HL-60 (cell line): ENCODE data around the gene SRMS.

Experiments
- DNase-seq, 2 experiments: peaks; one replicate each; pipeline ENCODE4 v3.0.0-alpha.2; 2010 to 2020; ENCODE audit warnings: low read depth in 1 of 2, low spot score in 1 of 2
- H3K27ac ChIP-seq: fragments of 250-450 bp; sonication (Bioruptor Pico); replicated peaks from 2 replicates; pipeline ENCODE4 v1.5.1; 2020; ENCODE audit warnings: mild to moderate bottlenecking, moderate library complexity
- H3K27me3 ChIP-seq: fragments of 250-450 bp; sonication (Bioruptor Pico); 2 replicates; pipeline ENCODE4 v1.5.1; 2021; ENCODE audit warnings: mild to moderate bottlenecking, moderate library complexity; ENCODE audit not compliant: insufficient read depth, poor library complexity, severe bottlenecking
- H3K4me3 ChIP-seq: replicated peaks from 2 replicates; pipeline ENCODE4 v1.5.1; 2011; ENCODE audit warnings: mild to moderate bottlenecking, control low read depth, low read length; ENCODE audit not compliant: insufficient read depth
- CTCF ChIP-seq: IDR thresholded peaks from one replicate; pipeline ENCODE4 v1.5.1; 2011; ENCODE audit warnings: low read length, control low read depth, inconsistent platforms; ENCODE audit not compliant: insufficient read depth
- GABPA ChIP-seq: IDR thresholded peaks from 2 replicates; pipeline ENCODE4 v1.6.1; 2012; ENCODE audit warnings: low read depth
- POLR2AphosphoS5 ChIP-seq: IDR thresholded peaks from 2 replicates; pipeline ENCODE4 v1.6.1; 2012; ENCODE audit warnings: low read depth
- SPI1 ChIP-seq: IDR thresholded peaks from 2 replicates; pipeline ENCODE4 v1.6.1; 2012; ENCODE audit warnings: low read depth, mild to moderate bottlenecking, borderline replicate concordance
- TF ChIP-seq, protein P1 (sequence below): IDR thresholded peaks from 2 replicates; pipeline ENCODE4 v1.6.1; 2012; ENCODE audit warnings: low read depth; ENCODE audit not compliant: insufficient replicate concordance

Gene SRMS

DNA sequence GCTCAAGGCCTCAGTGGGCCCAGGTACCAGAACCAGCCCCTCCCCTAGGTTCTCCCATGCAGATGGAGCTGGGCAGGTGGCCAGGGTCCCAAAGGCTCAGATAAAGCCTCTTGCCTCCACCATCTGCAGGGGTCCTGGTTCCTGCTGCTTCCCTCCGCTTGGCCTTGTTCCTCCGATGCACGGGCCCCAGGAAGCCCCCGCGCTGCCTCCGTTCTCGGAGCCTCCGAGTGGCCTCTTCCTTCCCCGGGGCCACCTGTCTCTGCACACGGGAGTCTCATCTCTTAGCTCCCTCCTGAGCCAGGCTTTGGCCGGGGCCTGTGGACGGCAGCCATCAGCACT is 8.5 kb downstream of the SRMS start:
- Histone ChIP-seq H3K4me3 (no peak overlapping the region), H3K27me3 (peaks cover 26% of the 10 kb centered on the region), H3K27ac (no peak overlapping the region)
- no peak for TF ChIP-seq CTCF
- TF ChIP-seq, protein P1, sequence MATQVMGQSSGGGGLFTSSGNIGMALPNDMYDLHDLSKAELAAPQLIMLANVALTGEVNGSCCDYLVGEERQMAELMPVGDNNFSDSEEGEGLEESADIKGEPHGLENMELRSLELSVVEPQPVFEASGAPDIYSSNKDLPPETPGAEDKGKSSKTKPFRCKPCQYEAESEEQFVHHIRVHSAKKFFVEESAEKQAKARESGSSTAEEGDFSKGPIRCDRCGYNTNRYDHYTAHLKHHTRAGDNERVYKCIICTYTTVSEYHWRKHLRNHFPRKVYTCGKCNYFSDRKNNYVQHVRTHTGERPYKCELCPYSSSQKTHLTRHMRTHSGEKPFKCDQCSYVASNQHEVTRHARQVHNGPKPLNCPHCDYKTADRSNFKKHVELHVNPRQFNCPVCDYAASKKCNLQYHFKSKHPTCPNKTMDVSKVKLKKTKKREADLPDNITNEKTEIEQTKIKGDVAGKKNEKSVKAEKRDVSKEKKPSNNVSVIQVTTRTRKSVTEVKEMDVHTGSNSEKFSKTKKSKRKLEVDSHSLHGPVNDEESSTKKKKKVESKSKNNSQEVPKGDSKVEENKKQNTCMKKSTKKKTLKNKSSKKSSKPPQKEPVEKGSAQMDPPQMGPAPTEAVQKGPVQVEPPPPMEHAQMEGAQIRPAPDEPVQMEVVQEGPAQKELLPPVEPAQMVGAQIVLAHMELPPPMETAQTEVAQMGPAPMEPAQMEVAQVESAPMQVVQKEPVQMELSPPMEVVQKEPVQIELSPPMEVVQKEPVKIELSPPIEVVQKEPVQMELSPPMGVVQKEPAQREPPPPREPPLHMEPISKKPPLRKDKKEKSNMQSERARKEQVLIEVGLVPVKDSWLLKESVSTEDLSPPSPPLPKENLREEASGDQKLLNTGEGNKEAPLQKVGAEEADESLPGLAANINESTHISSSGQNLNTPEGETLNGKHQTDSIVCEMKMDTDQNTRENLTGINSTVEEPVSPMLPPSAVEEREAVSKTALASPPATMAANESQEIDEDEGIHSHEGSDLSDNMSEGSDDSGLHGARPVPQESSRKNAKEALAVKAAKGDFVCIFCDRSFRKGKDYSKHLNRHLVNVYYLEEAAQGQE: no peak
- TF ChIP-seq POLR2AphosphoS5: no peak
- TF ChIP-seq GABPA: no peak
- TF ChIP-seq SPI1: no peak
- no peak for DNase-seq

GRCh38 chr20:63538204-63539091 is 9.1 kb downstream of the SRMS start:
- no peak overlapping the region for H3K4me3 ChIP-seq
- no peak for DNase-seq
- peaks cover 24% of the 10 kb centered on the region for H3K27me3 ChIP-seq
- TF ChIP-seq, protein P1: no peak
- TF ChIP-seq SPI1 (no peak), POLR2AphosphoS5 (no peak), CTCF (no peak), GABPA (no peak)
- H3K27ac ChIP-seq: peak overlapping the region; percentile 61; the same call in 1 of the 2 replicates

DNA sequence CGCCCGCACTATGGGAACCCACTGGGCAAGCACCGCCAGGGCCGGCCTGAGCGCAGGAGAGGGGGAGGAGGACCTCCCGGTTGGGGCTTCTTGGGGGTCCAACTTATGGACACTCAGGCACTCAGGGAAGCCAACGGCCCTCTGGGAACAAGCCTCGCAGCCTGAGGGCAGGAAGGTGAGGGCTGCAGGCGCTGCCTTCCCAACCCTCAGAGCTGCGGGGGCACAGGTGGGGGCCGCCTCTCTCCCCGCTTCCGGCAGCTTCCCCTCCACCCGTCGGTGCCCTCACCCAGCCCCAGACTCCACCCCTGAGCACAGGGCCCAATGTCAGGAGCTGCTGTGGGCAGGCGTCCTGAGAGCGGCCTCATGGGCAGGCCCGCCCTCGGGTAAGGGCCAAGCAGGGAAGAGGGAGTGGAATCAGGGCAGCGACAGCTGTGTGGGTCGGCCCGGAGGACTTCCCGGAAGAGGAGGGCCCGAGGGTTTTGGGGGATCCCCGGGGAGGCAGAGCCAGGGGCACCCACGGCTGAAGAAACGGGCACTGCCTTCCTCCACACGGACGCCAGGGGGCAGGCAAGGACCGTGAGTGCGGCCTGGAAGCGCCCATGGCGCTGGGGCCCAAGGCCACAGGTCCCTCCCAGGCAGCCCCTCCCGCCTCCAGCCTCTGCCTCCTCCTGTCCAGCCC is 9.9 kb downstream of the SRMS start:
- DNase-seq: peak; percentile 86 to 88
- H3K27me3 ChIP-seq: peaks cover 25% of the 10 kb centered on the region
- TF ChIP-seq CTCF: peak; percentile 88
- no peak for TF ChIP-seq SPI1
- peak; percentile 65 for TF ChIP-seq GABPA
- no peak for TF ChIP-seq POLR2AphosphoS5
- TF ChIP-seq, protein P1: no peak
- H3K27ac ChIP-seq: peak overlapping the region; percentile 61
- peak overlapping the region; percentile 42 for H3K4me3 ChIP-seq
